GM12878 (cell line): ENCODE results near the gene SLU7. TPM values are rescaled to one million over a fixed set of nuclear protein-coding genes. Genes with fewer than 3 reads are reported as not detected.

Experiments used
- ATAC-seq: fragments of 200-7000 bp; cut with Tn5 transposase; 3 replicates; pipeline ENCODE4 v1.9.1; 2020; ENCODE audit warnings: mild to moderate bottlenecking, moderate library complexity
- BruUV-seq: library from RNA; stranded (reverse); fragments of 400-500 nt; replicated peaks from 2 replicates; lab custom pipeline; 2021; lab: Mats Ljungman, UMichigan
- CTCF ChIA-PET: fragments of 300-600 bp; sonication (Branson Sonifier 250); formaldehyde crosslinking; extraction: SDS; loops from one replicate; lab custom pipeline; 2021; ENCODE audit warnings: inconsistent platforms; lab: Yijun Ruan, JAX
- POLR2A ChIA-PET: fragments of 350-600 bp; formaldehyde crosslinking; extraction: SDS; loops from one replicate; lab custom pipeline; 2021; ENCODE audit warnings: inconsistent platforms; lab: Charles Lee
- RAD21 ChIA-PET: fragments of 300-600 bp; sonication (Branson Sonifier 250); formaldehyde crosslinking; loops from one replicate; lab custom pipeline; 2023; ENCODE audit warnings: antibody characterized with exemption; ENCODE audit not compliant: unreplicated experiment; lab: Charles Lee
- SMC1A ChIA-PET: fragments of 300-600 bp; sonication (Branson Sonifier 250); formaldehyde crosslinking; loops from one replicate; lab custom pipeline; 2023; ENCODE audit not compliant: unreplicated experiment, uncharacterized antibody; lab: Charles Lee
- DNase-seq: peaks from one replicate; pipeline ENCODE4 v3.0.0-alpha.2; 2011; ENCODE audit warnings: low read depth, low spot score
- FAIRE-seq: peaks from 3 replicates; lab custom pipeline; 2011; peaks lifted over from hg19 to GRCh38; lab: Jason Lieb, UNC
- H2AFZ ChIP-seq: 2 replicates; pipeline ENCODE4 v1.6.0; 2011; ENCODE audit warnings: low read depth, low read length, control low read depth; ENCODE audit not compliant: control insufficient read depth
- H3K27ac ChIP-seq: 2 replicates; pipeline ENCODE4 v1.5.1; 2011; ENCODE audit warnings: control low read depth; ENCODE audit not compliant: control insufficient read depth, insufficient read depth
- H3K27me3 ChIP-seq, 2 experiments: replicated peaks in 1 of 2; 2 replicates each; pipeline versions ENCODE4 v1.6.0 to v1.6.1; 2011; ENCODE audit warnings: low read length in 1 of 2; ENCODE audit not compliant: control insufficient read depth in 2 of 2, insufficient read depth in 2 of 2
- H3K36me3 ChIP-seq, 2 experiments: 2 replicates each; pipeline ENCODE4 v1.5.1; 2011; ENCODE audit warnings: low read length in 1 of 2; ENCODE audit not compliant: control insufficient read depth in 2 of 2, insufficient read depth in 2 of 2
- H3K4me1 ChIP-seq: 2 replicates; pipeline ENCODE4 v1.6.1; 2011; ENCODE audit warnings: mild to moderate bottlenecking, low read length, moderate library complexity, mixed read lengths; ENCODE audit not compliant: control insufficient read depth, insufficient read depth
- H3K4me2 ChIP-seq: 2 replicates; pipeline ENCODE4 v1.6.0; 2011; ENCODE audit warnings: control low read depth; ENCODE audit not compliant: control insufficient read depth, insufficient read depth
- H3K4me3 ChIP-seq: fragments of 200-600 bp; sonication (generic); 2 replicates; pipeline ENCODE4 v1.5.1; 2016
- H3K79me2 ChIP-seq: 2 replicates; pipeline ENCODE4 v1.6.0; 2011; ENCODE audit warnings: low read length; ENCODE audit not compliant: control insufficient read depth, insufficient read depth
- H3K9ac ChIP-seq: 2 replicates; pipeline ENCODE4 v1.8.0; 2011; ENCODE audit warnings: low read length, control low read depth, mixed read lengths; ENCODE audit not compliant: control insufficient read depth, insufficient read depth
- H3K9me3 ChIP-seq: replicated peaks from 3 replicates; pipeline ENCODE4 v1.5.1; 2011; ENCODE audit warnings: mild to moderate bottlenecking, low read length; ENCODE audit not compliant: control insufficient read depth, insufficient read depth
- H4K20me1 ChIP-seq: 2 replicates; pipeline ENCODE4 v1.6.0; 2011; ENCODE audit not compliant: control insufficient read depth, insufficient read depth
- HCFC1 ChIP-seq: fragments of 150-350 bp; IDR thresholded peaks from 2 replicates; pipeline ENCODE4 v1.6.1; 2014; ENCODE audit warnings: low read length
- MXI1 ChIP-seq: fragments of 150-350 bp; IDR thresholded peaks from 2 replicates; pipeline ENCODE4 v1.6.1; 2011; ENCODE audit warnings: low read depth, mild to moderate bottlenecking, inconsistent platforms, low read length, improper control_type of control experiment
- REST ChIP-seq: IDR thresholded peaks from 2 replicates; pipeline ENCODE4 v1.6.1; 2012; ENCODE audit warnings: mild to moderate bottlenecking, low read depth, low read length
- SMARCA5 ChIP-seq: fragments of 450-650 bp; IDR thresholded peaks from 2 replicates; pipeline ENCODE4 v1.6.1; 2017; ENCODE audit warnings: mild to moderate bottlenecking
- WGBS: methylation state at CpG from one replicate; pipeline ENCODE4 v1.1.6; 2016; ENCODE audit warnings: low lambda C conversion rate; ENCODE audit not compliant: insufficient replicate concordance, insufficient coverage; ENCODE audit errors: missing lambda C conversion rate; 5-methylcytosine and 5-hydroxymethylcytosine counted together
- in situ Hi-C: fragments of 300-500 bp; cut with MboI; formaldehyde crosslinking; loops from 9 replicates; pipeline ENCODE4 v1.14.3; 2018; ENCODE audit warnings: mixed read lengths
- intact Hi-C: fragments of 100-400 bp; cut with micrococcal nuclease; formaldehyde crosslinking; loops from one replicate; pipeline ENCODE4 v1.14.2; 2022; ENCODE audit not compliant: unreplicated experiment
- polyA plus RNA-seq, 11 experiments: library from polyadenylated mRNA; depleted of rRNA in 4 of 11; unstranded in 6 of 11; stranded (reverse) in 5 of 11; fragments of >200 nt; fragmentation: Nextera tagmentation in 4 of 11; fragmentation: Illumina TruSeq in 1 of 11; extraction: Ambion mirVana in 4 of 11; extraction: Trizol in 1 of 11; gene quantifications; 1 replicate in 1 of 11; 2 replicates in 10 of 11; pipeline versions ENCODE4 v1.2.1 to v1.2.3, GENCODE V29; 2011 to 2016; ENCODE audit warnings: inconsistent platforms in 2 of 11, missing spikeins in 2 of 11, low read depth in 1 of 11
- total RNA-seq, 4 experiments: library from RNA; depleted of rRNA in 3 of 4; stranded (reverse); fragments of >200 nt in 3 of 4; fragmentation: Illumina TruSeq in 1 of 4; extraction: Trizol in 1 of 4; gene quantifications; 2 replicates each; pipeline versions ENCODE4 v1.2.1 to v1.2.3, GENCODE V29; 2013 to 2021

The SLU7 gene
- total and polyA plus RNA-seq, 10 of the 15 experiments (the other 5 are each of a cell fraction or from before 2014, with no cell fraction given): 32.7 to 55.2 (median 46.6) TPM

GRCh38 chr5:160427607-160428006 is 8.7 kb upstream of the SLU7 start:
- no peak overlapping the region for H3K27ac ChIP-seq
- no TSS peak for BruUV-seq
- POLR2A ChIA-PET: interaction anchor here (0.8 to 2.6 kb wide), 3 partner anchors 8 to 41 kb away, joined by 3 to 12 read pairs (median 7); partner anchors contain the start of gene SLU7
- peaks cover 4 to 11% of the 10 kb centered on the region in 2 experiments for H3K36me3 ChIP-seq
- in situ Hi-C loops (no loop called here), intact Hi-C loops (no loop called here)
- H4K20me1 ChIP-seq: no peaks in the 10 kb centered on the region
- peaks cover 14% of the 10 kb centered on the region for H3K4me1 ChIP-seq
- H3K9me3 ChIP-seq: no peaks in the 10 kb centered on the region
- DNase-seq (no peak), FAIRE-seq (no peak), ATAC-seq (no peak)
- no peak overlapping the region for H3K4me3 ChIP-seq
- no peak overlapping the region for H3K9ac ChIP-seq
- RAD21 ChIA-PET: no interaction called here
- SMC1A ChIA-PET: interaction anchor here (1.1 to 4.0 kb wide), 2 partner anchors 9 to 37 kb away, joined by 3 to 26 read pairs; partner anchors contain the start of gene SLU7
- peaks cover 36% of the 10 kb centered on the region for H3K79me2 ChIP-seq
- no peak for TF ChIP-seq MXI1
- TF ChIP-seq SMARCA5: no peak
- no peak for TF ChIP-seq HCFC1
- TF ChIP-seq REST: no peak
- H3K4me2 ChIP-seq: no peak overlapping the region
- 98% methylated on average over 4 of the region's 4 CpGs for WGBS
- no peak overlapping the region for H2AFZ ChIP-seq
- no peaks in the 10 kb centered on the region for H3K27me3 ChIP-seq
- CTCF ChIA-PET: interaction anchor here (1.7 kb wide), 1 partner anchor 11 kb away, joined by 5 read pairs; no protein-coding TSS in a partner anchor
